Kidney capillary endothelial cell (primary cell): ENCODE results near the gene SHB.
"Not testable (repeated sequence)": the region's sequence is repeated elsewhere in the genome, so short reads cannot be mapped to it uniquely, and the experiment has no call there.

Experiments
- DNase-seq: peaks from one replicate; pipeline ENCODE4 v3.0.0-alpha.2; 2018; ENCODE audit warnings: low spot score

SHB gene

DNA sequence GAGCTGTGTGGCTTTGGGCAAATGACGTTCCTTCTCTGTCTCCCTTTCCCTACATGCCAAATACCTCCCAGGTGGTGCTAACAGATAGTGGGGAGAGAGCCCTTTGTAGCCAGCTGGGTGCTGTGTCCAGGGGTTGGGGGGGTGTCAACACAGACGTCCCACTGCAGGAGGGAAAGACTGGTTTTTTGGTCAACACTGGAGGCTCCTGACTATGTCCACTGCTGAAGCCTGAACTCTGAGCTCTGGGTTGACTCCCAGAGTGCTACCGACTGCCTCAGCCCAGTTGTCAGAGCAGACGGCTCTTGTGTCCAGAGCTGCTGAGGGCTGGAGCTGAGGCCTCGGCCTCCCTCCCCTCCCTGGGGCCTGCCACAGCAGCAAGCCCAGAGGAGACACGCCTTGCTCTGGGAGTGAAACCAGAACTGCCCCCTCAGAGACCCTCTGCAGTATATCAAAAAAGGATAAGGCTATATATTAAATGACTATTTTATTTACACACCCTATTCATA is 150.3 kb downstream of the SHB start:
- DNase-seq: no peak

DNA sequence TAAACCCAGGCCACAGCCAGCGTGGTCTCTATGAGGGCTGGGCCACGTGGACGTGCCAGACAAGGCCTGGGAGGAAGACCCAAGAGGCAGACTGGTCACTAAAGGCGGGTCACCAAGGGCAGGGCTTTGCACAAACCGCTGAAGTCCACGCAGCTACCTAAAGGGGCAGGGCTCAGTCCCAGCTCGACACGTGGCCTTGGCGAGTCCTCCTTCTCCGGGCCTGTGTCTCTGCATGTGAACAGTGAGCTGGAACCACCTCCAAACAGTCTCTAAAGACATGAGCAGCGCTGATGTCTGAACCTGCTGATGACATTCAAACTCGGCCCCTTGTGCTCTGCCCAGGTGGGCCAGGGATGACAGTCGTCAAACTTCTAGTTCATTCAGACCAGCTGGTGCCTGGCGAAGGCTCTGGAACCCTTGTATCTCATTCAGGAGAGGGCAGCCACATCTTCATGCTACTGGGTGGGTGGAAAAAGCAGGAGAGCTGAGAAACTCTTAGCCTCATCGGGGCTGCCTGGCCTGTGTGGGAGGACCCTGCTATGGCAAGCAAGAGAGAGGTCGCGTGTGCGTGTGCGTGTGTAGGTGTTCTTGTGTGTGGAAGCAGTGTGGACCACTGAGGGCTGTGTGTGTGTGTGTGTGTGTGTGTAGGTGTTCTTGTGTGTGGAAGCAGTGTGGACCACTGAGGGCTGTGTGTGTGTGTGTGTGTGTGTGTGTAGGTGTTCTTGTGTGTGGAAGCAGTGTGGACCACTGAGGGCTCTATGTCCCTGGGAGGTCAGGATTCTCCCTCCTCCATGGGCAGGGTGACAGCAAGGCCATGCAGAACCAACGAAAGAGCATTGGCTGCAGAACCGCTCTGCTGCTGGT is 151.0 kb downstream of the SHB start:
- no peak for DNase-seq

DNA sequence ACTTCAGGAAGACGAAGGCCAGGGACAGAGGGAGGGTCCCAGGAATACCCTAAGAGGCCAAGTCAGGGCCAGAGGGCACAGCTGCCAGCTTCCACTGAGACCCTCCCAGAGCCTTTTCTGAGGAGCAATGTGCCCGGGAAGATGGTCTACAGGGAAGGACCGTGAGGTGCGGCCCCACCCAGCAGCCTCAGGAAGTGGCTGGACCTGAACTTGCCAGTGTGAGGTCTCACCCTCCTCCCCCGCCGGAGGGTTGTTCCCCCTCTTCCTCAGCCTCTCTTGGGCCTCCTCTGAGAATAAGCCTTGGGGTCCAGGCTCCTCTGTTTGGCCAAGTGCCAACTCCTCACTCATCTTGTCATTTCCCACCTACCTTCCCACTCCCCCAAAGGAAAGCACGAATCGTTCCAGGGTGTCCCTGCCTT is 151.7 kb downstream of the SHB start:
- no peak for DNase-seq

DNA sequence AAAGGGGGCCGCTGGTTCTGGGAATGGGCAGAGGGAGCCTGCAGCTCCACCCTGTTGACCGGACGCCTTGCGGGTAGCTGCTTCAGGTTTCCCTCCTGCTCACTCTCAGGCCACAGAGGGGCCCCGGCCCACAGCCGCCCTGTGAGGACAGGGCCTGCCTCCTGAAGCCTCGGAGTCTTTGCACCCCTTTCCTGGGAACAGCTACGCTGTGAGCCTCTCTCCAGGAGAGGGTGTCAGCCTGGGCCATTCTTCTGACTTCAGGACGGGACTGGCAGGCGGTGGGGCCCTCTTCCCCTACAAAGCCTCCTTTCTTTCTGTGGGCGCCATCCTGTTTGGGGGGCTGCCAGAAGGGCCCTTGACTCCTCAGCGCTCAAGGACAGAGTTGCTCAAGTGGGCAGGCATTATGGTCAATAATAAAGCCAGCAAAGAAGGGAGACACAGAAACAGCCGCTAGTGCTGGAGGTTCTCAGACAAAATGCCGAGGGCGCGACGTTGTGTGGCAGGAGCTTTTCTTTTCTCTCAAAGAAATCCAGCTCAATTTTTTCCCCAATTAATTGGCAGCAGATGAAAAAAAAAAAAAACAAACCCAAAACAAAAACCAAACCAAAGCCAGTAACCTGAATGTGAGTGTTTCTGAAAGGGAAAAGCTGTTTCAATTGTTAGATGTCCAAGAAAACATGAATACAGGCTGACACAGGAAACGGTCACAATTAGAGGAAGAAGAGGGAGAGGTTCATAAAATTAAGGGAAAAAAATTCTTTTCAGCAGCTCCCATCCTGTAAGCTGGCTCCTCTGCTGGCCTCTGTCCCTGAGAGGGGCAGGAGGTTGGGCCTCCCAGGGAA is 152.3 kb downstream of the SHB start:
- DNase-seq: no peak

DNA sequence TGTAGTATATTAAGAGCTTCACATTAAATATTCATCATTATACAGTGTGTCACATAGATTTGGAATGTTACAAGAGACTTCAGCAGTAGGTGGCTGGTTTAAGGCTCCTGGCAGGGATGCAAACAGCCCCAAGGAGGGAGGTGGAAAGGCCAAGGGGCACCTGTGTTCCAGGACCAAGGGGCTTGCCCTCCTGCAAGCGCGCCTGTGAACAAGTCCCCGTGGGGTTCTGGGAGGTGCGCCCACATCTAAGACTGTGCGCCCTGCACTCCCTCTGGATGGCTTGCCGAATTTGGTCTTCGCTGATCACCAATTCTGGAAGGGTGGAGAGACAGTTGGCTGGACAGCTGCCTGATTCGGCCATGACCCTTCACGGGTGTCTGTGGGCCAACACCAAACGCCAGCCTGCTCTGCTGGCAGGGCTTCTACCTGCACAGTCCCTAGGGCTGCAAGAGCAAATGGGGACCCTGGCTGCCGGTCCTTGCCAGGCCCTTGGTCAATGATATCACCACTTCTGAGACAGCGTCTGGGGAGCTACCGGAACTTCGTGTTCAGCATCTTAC is 153.0 kb downstream of the SHB start:
- DNase-seq: no peak

DNA sequence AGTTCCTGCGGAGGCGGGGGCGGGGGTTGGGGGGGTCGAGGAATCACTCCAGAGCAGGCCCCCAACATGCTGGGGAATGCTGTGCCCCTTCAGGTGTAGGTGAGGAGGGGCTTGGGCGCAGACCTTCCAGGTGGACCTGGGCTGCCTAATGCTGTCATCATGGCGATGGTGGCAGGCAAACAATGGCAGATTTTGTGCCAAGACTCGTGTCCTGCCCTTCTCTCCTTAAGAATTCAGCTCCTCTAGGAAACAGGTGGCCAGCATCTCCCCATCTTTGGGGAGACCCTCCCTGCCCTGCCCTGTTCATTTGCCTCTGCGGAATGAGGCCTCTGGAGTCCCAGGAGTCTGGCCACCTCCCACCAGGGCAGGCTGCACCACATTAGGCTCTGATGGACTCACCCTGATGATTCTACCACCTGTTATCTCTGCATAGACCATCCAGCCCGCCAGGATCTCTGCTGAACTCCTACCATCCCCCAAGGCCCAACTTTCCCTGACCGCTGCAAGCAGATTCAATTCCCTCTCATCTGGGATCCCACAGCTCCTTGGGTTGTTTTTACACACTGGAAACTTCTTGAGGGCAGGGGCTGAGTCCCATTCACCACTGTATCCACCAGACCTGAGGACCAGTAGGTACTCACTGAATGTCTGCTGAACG is 154.2 kb downstream of the SHB start:
- DNase-seq: no peak

DNA sequence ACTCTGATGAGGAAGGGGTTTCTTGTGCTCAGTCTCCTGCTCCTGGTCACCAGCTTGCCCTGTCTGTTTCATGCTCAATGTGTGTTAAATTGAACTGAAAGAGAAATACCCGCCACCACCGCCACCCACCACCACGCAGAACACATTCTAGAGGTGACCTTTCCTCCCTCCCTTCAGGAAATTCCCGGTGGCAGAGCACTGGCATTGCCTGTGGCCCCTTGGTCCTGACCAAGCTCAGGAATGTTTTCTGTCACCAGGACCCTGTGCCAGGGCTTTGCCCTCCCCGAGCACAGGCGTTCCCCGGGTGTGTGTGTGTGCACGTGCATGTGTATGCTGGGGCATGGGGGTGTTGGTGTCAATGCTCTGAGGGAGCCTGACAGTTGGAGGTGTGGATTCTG is 154.9 kb downstream of the SHB start:
- DNase-seq: no peak

DNA sequence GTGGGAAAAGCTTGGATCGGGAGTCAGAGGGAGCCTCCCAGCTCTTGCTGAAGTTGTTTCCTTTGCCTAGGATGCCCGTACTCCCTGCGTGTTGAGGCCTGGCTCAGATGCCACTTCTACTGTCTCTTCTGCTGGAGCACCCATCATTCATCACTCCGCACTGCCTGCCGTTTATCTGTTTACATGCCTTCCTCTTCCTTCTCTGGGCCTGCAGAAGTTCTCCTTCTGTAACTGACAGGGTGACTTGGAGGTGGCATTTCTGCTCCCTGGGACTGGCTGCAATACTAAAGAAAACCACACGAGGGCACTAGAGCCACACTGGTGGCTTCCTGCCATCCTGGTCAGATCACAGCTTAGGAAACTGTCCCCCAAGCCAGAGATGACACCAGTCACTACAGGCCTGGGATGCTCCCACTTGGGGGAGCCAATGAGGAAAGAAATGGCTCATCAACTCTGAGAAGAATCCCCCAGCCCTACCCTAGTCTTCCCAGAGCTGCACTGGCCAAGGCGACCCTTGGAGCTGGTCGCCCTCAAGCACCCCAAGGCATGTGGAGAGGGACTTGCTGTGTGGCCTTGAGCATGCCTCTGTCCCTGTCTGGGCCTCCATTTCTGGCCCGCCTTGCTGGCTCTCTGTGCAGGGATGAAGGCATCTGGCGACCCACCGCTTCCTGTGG is 155.4 kb downstream of the SHB start:
- peak; percentile 76 for DNase-seq

DNA sequence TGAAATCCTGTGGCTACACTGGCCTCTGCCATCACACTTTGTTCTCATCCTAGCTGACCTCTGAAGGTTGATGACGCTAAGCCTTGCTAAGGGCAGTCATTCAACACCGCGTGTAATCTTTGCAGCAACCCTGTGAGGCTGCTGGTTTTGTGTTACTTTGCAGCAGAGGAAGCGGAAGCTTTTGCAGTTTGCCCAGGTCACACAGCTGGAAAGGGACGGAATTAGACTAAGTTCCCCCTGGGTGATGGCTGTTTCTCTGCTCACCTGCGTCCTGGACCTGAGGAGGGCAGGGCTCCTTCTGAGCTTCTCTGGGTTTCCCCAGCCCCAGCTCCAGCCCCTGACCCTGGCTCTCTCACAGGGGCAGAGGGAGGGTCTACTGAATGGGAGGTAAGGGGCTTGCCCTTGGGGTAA is 157.8 kb downstream of the SHB start:
- no peak for DNase-seq

DNA sequence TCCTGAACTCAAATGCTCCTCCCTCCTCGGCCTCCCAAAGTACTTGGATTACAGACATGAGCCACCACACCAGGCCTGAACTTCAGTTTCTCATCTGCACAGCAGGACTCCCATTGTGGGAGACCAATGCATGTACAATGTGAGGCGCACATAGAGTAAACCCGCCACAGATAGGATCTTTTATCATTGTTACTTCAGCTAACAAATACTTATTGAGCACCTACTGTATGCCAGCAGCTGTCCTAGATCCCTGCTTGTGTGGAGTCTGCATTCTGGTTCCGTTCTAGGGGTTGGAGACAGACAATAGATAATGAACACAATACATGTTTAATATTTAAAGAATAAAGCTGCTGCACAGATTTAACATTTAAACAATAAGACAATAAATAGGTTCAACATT is 158.8 kb downstream of the SHB start:
- DNase-seq: no peak

DNA sequence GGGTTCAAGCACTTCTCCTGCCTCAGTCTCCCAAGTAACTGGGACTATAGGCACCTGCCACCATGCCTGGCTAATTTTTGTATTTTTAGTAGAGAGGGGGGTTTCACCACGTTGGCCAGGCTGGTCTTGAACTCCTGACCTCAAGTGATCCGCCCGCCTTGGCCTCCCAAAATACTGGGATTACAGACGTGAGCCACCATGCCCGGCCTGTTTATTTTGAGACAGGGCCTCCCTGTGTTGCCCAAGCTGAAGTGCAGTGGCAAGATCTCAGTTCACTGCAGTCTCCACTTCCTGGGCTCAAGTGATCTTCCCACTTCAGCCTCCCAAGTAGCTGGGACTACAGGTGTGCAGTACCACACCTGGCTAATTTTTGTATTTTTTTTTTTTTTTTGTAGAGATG is 159.2 kb downstream of the SHB start:
- DNase-seq: not testable (repeated sequence)

DNA sequence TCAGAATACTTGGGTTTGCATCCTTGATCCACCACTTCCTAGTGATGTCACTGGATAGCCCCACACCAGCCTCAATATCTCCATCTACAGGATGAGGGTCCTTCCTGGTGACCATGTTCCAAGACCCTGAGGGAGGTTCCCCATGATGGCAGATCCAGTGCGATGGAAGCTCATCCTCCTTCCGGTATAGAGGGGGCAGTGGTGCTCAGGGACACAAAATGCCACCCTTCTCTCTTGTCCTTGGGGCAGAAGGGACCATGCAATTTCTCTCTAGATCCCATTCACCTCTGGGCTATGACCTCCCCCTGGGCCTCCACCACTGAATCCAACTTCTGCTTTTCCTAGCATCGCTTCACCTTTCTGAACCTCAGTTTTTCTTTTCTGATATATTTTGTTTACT is 159.7 kb downstream of the SHB start:
- no peak for DNase-seq

DNA sequence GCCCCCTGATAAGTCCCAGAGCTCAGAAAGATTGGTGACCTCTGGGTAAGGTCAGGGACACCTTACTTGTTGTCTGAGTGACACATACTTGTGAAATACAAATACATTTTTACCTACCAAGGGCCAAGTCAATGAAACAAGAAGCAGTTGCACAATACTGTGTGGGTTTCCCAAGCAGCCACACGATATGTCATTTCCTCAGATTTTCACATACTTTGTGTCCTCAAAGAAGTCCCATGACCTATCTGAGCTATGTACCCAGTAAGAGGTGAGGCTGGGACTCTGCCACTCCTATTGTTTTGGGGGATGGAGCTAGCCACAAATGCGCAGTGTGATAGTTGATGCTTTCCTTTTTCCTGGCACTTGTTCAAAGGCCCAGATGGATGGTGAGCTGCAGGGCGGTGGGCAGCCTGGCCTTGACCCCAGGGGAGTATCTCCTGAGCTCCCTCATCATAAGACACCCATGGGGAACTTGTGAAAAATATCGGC is 160.3 kb downstream of the SHB start:
- no peak for DNase-seq

DNA sequence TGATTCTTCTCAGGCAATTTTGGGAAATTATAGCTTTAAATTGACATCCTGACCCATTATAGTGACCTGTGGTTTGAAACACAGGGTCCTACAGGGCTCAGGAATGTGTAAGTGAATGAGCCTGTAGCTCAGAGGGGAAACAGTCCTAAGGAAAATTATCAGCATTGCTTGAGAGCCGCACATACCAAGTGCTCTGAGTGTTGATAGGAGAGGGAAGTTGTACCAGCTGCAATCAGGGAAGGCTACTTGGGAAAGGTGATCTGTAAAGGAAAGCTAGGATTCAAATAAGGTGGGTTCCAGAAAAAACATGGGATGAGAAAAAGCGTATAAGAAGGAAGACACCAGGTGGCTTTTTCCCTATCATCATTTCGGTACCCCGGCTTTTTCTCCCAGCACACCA is 160.7 kb downstream of the SHB start:
- no peak for DNase-seq

DNA sequence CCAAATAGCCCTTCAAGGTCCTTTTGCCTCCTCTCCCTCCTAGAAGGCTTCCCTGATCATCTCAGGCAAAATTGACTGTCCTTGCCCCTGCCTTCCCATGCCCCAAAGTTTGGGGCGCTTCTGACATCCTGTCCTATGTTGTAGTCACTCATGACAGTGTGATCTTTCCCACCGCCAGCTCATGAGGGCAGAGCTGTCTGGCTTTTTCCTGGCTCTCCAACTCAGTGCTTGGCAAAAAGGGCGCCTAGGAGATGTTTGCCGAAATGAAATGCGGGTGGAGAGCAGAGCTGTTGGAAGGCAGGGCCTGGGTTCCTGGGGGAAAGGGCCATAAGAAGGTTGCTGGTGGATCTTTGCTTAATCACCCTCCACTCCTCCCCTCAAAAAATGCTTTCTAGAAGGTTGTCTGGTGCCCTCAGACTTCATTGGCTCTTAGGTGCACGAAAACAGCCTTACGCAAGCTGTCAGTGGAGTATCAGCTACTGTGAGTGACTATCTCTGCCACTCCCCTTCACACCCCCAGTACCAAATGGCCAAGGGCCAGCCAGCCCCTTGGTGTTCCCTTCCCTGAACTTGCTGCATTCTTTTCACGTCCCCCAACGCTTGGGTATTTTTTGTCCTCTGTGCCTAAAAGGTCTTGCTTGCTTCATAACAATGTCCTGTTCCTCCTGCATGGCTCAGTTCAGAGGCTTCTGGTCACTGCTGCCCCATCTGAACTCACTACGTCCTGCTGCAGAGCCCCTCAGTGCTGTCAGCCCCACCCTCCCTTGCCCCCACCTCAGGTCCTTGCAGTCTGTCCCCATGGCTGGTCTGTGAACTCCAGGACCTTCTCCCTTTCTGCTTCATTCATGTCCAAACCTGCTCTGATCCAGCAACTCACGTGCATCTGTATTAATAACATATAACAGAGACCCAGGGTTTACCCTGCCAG is 162.5 kb downstream of the SHB start:
- DNase-seq: no peak

DNA sequence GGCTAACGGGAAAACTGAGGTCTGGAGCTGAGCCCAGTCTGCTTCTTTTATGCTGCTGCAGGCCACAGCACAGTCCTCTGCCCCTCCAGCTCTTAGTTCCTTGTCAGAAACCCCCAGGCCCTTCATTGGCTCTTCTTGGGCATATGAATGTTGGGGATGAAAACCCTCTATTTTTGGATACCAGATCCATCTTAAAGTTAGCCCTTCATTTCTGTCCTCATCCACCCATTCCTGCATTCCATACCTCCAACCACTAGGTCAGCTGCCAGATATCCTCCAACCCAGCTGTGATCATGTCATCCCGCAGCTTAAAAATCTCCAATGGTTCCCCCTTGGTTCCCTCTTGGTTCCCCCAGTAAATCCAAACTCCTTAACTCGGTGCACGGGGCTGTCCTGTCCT is 163.3 kb downstream of the SHB start:
- no peak for DNase-seq

DNA sequence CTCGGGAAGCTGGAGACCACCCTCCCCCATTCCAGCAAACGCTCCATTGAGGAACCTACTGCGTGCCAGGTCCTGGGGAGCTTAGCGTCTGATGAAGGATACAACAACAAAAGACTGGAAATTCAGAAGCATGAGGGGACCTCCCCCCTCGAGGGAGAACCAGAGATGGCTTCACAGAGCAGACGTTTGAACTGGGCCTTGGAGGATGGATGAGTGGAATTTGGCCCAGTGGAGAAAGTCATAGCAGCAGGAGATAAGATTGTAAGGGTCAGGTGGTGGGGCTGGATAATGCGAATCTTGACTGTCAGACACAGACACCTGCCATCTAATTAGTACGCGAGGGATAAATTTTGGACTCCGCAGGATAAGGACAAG is 163.9 kb downstream of the SHB start:
- DNase-seq: no peak

DNA sequence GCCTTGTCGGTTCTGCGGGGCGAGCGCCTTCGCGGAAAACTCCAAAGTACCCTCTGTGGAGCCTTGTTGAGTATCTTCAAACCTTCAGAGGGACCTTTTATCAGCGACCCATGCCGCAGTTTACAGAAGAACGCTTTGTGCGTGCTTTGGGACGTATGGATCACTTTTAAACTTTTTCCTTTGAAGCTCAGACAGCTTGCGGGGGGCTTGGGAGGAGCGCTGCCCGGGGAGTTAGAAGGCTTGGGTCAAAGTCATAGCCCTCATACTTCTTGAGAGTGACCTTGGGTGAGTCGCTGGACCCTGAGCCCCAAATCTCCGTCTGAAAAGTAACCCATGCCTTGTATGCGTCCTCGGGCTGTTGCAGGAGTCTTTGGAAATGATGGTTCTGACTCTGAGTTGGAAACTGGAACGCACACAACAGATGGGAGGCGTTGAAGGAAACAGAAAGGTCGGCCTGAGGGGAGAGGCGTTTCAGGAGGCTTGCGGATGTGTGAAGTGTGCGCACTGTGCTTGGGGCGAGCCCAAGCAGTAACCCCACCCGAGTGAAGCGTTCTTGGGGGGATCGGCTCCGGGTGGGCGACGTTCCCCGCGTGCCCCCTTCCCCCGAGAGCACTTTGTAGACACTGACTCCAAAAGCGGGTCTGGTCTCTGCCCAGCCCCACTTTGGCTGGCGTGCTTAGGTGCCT is 164.4 kb downstream of the SHB start:
- peak; percentile 43 for DNase-seq

DNA sequence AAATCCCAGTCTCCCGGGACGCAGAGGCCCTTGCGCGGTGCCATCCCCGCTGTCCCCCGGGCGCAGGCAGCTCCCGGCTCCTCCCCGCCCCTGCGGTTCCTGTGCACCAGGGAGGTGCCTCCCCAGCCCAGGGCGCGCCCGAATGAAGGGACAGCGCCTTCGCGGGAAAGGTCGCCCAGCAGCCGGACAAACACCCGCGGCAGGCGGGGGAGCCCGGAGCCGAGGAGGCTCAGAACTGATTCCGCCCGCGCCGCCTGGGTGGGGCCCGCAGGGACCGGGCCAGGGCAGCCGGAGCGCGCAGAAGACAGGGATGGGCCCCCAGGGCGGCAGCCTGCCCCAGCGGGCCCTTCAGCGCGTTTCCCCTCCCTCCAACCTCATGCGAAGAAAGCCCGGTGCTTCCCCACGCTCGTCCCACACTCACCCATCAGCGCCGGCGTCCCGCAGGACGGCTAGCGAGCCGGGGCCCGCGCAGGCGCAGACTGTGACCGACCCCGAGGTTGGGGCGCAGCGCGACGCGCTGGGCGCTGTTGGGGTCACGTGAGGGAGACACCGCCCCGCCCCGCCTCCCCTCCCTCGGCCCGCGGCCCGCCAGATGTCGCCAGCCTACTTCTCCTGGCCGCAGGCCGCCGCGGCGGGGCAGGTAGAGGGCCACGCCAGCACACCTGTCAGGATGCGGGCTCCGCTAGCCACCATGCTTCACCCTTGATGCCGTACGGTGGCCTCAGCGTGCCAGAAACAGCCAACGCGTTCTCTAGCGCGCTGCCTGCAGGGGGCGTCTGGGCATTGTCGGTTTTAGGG is 165.2 kb downstream of the SHB start, which contains the start of gene SLC25A51:
Gene SLC25A51 (minus strand): TSS at position 481 of the 798 bp plus-strand sequence. CDS start 15,577 bp downstream, outside the sequence.
- peak; percentile 83 for DNase-seq
